Neural cell (in vitro differentiated cells): Measurements from ENCODE around the gene KIF5A.

Experiments used
- CTCF ChIP-seq: fragments of 450-650 bp; IDR thresholded peaks from 2 replicates; pipeline ENCODE4 v1.5.1; 2014; ENCODE audit warnings: antibody characterized with exemption, mild to moderate bottlenecking, moderate library complexity; ENCODE audit not compliant: poor library complexity, severe bottlenecking
- EP300 ChIP-seq: fragments of 450-650 bp; conservative IDR thresholded peaks from 2 replicates; pipeline ENCODE4 v1.6.1; 2014; ENCODE audit warnings: antibody characterized with exemption, mild to moderate bottlenecking, moderate library complexity; ENCODE audit not compliant: poor library complexity, severe bottlenecking
- POLR2AphosphoS5 ChIP-seq: IDR thresholded peaks from 2 replicates; pipeline ENCODE4 v1.6.1; 2012
- RAD21 ChIP-seq: fragments of 450-650 bp; conservative IDR thresholded peaks from 2 replicates; pipeline ENCODE4 v1.6.1; 2014; ENCODE audit warnings: antibody characterized with exemption, mild to moderate bottlenecking, moderate library complexity
- REST ChIP-seq: IDR thresholded peaks from 2 replicates; pipeline ENCODE4 v1.6.1; 2012; ENCODE audit warnings: borderline replicate concordance
- TAF1 ChIP-seq: IDR thresholded peaks from 2 replicates; pipeline ENCODE4 v1.6.1; 2012; ENCODE audit warnings: low read depth

GRCh38 chr12:57627501-57628279 is 77.8 kb downstream of the KIF5A start:
- peak; percentile 14 for TF ChIP-seq CTCF
- TF ChIP-seq EP300 = no peak
- TF ChIP-seq POLR2AphosphoS5 = no peak
- no peak for TF ChIP-seq TAF1
- no peak for TF ChIP-seq RAD21
- no peak for TF ChIP-seq REST
